Esophagus squamous epithelium (tissue), 5 donors: ENCODE measurements around the gene IKBKE. TPM values are rescaled to one million over a fixed set of nuclear protein-coding genes. Genes with fewer than 3 reads are reported as not detected.

Experiments
- DNase-seq: peaks from one replicate; lab custom pipeline; 2025; lab: John Stamatoyannopoulos, UW
- H3K27ac ChIP-seq, 4 donors: fragments of 200-600 bp; sonication (generic); one replicate each; pipeline ENCODE4 v1.5.1; 2016 to 2019; ENCODE audit warnings: mild to moderate bottlenecking in 1 of 4
- H3K27me3 ChIP-seq, 4 donors: fragments of 200-600 bp; sonication (generic); 1 replicate in 3 of 4; 2 replicates in 1 of 4; pipeline versions ENCODE4 v1.5.1 to v1.6.0; 2017 to 2021; ENCODE audit warnings: antibody characterized with exemption in 1 of 4
- H3K36me3 ChIP-seq, 3 donors: fragments of 200-600 bp; sonication (generic); one replicate each; pipeline ENCODE4 v1.5.1; 2016 to 2019
- H3K4me1 ChIP-seq, 3 donors: fragments of 200-600 bp; sonication (generic); one replicate each; pipeline ENCODE4 v1.5.1; 2017 to 2019
- H3K4me3 ChIP-seq, 4 donors: fragments of 200-600 bp; sonication (generic); 1 replicate in 3 of 4; 2 replicates in 1 of 4; pipeline ENCODE4 v1.5.1; 2016 to 2019; ENCODE audit warnings: mild to moderate bottlenecking in 2 of 4, moderate library complexity in 1 of 4
- H3K9me3 ChIP-seq, 3 donors: fragments of 200-600 bp; sonication (generic); one replicate each; pipeline ENCODE4 v1.5.1; 2016 to 2019
- POLR2A ChIP-seq, 4 donors: fragments of 450-650 bp; IDR thresholded peaks; one replicate each; pipeline ENCODE4 v1.6.1; 2017; ENCODE audit warnings: antibody characterized with exemption in 4 of 4, mild to moderate bottlenecking in 4 of 4, moderate library complexity in 3 of 4
- WGBS, 2 donors: methylation state at CpG; one replicate each; pipeline ENCODE4 v1.1.5; 2018; 5-methylcytosine and 5-hydroxymethylcytosine counted together
- intact Hi-C: fragments of 100-400 bp; cut with DNase I; formaldehyde crosslinking; loops from one replicate; pipeline ENCODE4 v1.15.0; 2022
- total RNA-seq, 4 donors: library from RNA; depleted of rRNA; stranded (reverse); fragments of >200 nt; gene quantifications; one replicate each; pipeline ENCODE4 v1.1.0, GENCODE V29; 2016
- TF ChIP-seq, protein P1 (sequence below), 6 experiments: fragments of 450-650 bp in 4 of 6; fragments of 200-600 bp in 2 of 6; sonication (generic) in 2 of 6; IDR thresholded peaks; one replicate each; pipeline ENCODE4 v1.5.1; 2016 to 2019; ENCODE audit warnings: antibody characterized with exemption in 6 of 6, mild to moderate bottlenecking in 4 of 6, moderate library complexity in 4 of 6
- donor health status: DM: yes; HTN: yes; CAD: no.

The IKBKE gene
- total RNA-seq, 4 donors from 2014 or later = 12.6 to 23.7 (median 18.1) TPM

DNA sequence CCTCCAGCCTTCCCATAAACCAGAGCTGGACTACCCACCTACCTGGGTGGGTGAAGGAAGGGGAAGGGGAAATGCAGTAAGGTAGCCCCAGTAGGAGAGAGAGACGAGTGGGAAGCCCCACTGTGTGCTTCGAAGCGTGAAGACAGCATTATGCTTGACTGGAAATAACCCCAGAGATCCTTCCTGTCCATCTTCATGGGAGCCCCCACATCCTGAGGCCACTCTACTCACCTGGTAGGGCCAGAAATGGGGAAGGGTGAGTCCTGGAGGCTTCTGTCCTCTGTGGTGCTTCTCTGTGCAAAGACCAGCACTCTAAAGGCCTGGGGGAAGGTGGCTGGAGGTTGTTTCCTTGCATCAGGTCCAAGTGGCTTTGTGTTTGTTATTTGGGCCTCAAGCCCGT, 27.1 kb downstream of the IKBKE start:
- DNase-seq = no peak
- 43 to 85% methylated on average over 2 to 3 of the region's 4 CpGs for WGBS, 2 donors
- Histone ChIP-seq H3K9me3 (no peaks in the 10 kb centered on the region), H3K36me3 (peaks cover 0 to 32% (median 4%) of the 10 kb centered on the region in 3 donors), H3K27ac (peak overlapping the region in 1 of 4 donors; percentile 16), H3K4me3 (no peak overlapping the region), H3K4me1 (peaks cover 14 to 56% (median 38%) of the 10 kb centered on the region in 3 donors), H3K27me3 (no peaks in the 10 kb centered on the region)
- TF ChIP-seq, protein P1, sequence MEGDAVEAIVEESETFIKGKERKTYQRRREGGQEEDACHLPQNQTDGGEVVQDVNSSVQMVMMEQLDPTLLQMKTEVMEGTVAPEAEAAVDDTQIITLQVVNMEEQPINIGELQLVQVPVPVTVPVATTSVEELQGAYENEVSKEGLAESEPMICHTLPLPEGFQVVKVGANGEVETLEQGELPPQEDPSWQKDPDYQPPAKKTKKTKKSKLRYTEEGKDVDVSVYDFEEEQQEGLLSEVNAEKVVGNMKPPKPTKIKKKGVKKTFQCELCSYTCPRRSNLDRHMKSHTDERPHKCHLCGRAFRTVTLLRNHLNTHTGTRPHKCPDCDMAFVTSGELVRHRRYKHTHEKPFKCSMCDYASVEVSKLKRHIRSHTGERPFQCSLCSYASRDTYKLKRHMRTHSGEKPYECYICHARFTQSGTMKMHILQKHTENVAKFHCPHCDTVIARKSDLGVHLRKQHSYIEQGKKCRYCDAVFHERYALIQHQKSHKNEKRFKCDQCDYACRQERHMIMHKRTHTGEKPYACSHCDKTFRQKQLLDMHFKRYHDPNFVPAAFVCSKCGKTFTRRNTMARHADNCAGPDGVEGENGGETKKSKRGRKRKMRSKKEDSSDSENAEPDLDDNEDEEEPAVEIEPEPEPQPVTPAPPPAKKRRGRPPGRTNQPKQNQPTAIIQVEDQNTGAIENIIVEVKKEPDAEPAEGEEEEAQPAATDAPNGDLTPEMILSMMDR (IDR thresholded peaks at IDR 0.05) = no peak
- no peak for TF ChIP-seq POLR2A (IDR thresholded peaks at IDR 0.05)
- intact Hi-C loops = no loop called here

DNA sequence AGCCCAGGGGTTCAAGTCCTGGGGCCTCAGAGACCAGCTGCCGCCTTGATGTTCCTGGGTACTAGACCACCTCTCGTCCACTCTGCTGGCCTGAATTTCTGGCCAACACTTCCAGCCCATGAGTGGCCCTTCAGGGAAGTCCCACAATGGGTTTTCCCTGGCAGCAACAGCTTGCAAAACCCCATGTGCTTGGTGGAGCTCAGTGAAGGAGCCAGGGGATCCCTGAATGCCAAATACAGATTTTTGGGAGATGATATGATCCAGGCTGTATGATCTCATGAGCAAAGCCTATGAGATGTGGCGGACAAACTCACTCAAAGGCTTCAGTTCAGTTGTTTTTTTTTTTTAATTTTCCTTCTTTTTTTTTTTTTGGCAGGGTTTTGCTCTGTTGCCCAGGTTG, 27.5 kb downstream of the IKBKE start:
- Histone ChIP-seq H3K27ac (peak overlapping the region in 1 of 4 donors; percentile 16), H3K9me3 (no peaks in the 10 kb centered on the region), H3K4me3 (no peak overlapping the region), H3K36me3 (peaks cover 0 to 28% (median 4%) of the 10 kb centered on the region in 3 donors), H3K27me3 (no peaks in the 10 kb centered on the region), H3K4me1 (peaks cover 14 to 60% (median 38%) of the 10 kb centered on the region in 3 donors)
- no peak for DNase-seq
- intact Hi-C loops = no loop called here
- TF ChIP-seq, protein P1 (IDR thresholded peaks at IDR 0.05) = no peak
- TF ChIP-seq POLR2A (IDR thresholded peaks at IDR 0.05) = no peak
- WGBS, 2 donors = 81 to 92% methylated on average over 2 of the region's 3 CpGs

DNA sequence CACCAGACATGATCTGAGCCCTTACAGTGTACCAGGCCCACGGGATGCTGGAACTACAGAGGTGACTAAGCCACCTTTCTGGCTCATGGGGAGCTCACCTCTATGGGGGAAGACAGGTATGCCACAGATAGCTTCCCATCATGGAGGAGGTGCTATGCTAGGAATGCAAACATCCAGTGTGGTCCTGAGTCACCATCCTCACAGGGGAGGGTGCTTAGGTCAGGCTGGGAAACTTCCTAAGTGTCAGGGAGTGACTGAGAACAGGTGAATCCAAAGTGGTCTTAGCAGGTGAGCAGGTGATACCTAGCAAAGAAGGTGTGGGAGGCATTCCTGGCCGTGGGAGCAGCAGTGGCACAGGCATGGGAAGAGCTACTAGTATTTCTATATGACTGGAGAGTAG, 28.4 kb downstream of the IKBKE start:
- no peak for DNase-seq
- 89 to 94% methylated on average over 1 to 2 of the region's 2 CpGs for WGBS, 2 donors
- TF ChIP-seq POLR2A (IDR thresholded peaks at IDR 0.05) = no peak
- TF ChIP-seq, protein P1 (IDR thresholded peaks at IDR 0.05) = no peak
- Histone ChIP-seq H3K4me1 (peaks cover 19 to 69% (median 46%) of the 10 kb centered on the region in 3 donors), H3K9me3 (no peaks in the 10 kb centered on the region), H3K27ac (peak overlapping the region in 1 of 4 donors; percentile 5), H3K4me3 (no peak overlapping the region), H3K36me3 (peaks cover 0 to 19% (median 0%) of the 10 kb centered on the region in 3 donors), H3K27me3 (no peaks in the 10 kb centered on the region)
- intact Hi-C loops = no loop called here

DNA sequence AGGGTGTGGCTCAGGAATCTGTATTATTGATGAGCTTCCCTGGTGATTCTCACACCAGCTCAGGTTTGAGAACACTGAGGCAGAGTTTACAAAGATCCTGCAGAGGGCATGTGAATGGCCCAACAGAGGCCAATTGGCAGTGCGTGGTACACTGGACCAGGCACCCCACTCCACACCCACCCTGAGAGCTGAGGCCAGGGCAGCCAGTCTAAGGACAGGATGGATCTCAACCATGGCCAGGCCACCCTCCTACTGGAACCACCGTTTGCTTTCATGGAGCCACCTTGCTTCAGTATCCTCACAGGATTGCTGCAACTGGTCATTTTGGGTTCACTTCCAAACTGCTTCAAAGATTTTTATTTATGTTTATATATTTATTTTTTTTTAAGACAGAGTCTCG, 29.8 kb downstream of the IKBKE start:
- peaks cover 28 to 78% (median 56%) of the 10 kb centered on the region in 3 donors for H3K4me1 ChIP-seq
- peaks cover 0 to 12% (median 0%) of the 10 kb centered on the region in 3 donors for H3K36me3 ChIP-seq
- WGBS, 2 donors = 86 to 98% methylated on average over 3 of the region's 3 CpGs
- intact Hi-C loops = no loop called here
- no peaks in the 10 kb centered on the region for H3K9me3 ChIP-seq
- peak overlapping the region in 1 of 4 donors; percentile 14 for H3K27ac ChIP-seq
- TF ChIP-seq, protein P1 (IDR thresholded peaks at IDR 0.05) = no peak
- TF ChIP-seq POLR2A (IDR thresholded peaks at IDR 0.05) = no peak
- DNase-seq = no peak
- no peaks in the 10 kb centered on the region for H3K27me3 ChIP-seq
- H3K4me3 ChIP-seq = no peak overlapping the region

DNA sequence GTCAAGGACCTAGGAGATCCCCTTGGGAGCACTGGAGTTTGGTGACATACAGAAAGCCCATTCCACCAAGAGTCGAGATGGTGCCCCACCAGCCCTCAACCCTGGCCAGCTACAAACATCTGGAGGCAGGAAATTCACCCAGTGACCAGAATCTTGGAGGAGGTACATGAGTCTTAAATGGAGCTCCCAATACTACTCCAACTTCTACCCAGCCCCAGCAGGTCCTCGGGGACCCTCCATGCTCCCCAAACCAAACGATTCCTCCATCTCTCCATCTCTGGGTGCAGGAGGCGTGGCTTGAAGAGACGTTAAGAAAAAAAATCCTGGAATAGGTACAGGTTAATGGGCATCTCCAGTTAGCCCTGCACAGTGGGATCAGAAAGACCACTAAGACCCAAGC, 31.6 kb downstream of the IKBKE start:
- Histone ChIP-seq H3K36me3 (peaks cover 0 to 4% (median 0%) of the 10 kb centered on the region in 3 donors), H3K27ac (peak overlapping the region; percentile 75 to 88 (median 84)), H3K4me1 (peaks cover 32 to 78% (median 40%) of the 10 kb centered on the region in 3 donors), H3K9me3 (no peaks in the 10 kb centered on the region), H3K27me3 (no peaks in the 10 kb centered on the region), H3K4me3 (no peak overlapping the region)
- DNase-seq = no peak
- intact Hi-C loops = no loop called here
- 89 to 93% methylated on average over 3 to 4 of the region's 5 CpGs for WGBS, 2 donors
- TF ChIP-seq POLR2A (IDR thresholded peaks at IDR 0.05) = no peak
- TF ChIP-seq, protein P1 (IDR thresholded peaks at IDR 0.05) = no peak
